CD4-positive, alpha-beta T cell treated with Interleukin-12 subunit alpha and Interleukin-12 subunit beta, for 1 hour (primary cell): ENCODE measurements around the gene TM2D3.

ENCODE experiments used
- DNase-seq: peaks from one replicate; pipeline ENCODE4 v3.0.0-alpha.2; 2020

The TM2D3 gene

GRCh38 chr15:101620671-101621070 lies 31.5 kb downstream of the TM2D3 start:
- no peak for DNase-seq

DNA sequence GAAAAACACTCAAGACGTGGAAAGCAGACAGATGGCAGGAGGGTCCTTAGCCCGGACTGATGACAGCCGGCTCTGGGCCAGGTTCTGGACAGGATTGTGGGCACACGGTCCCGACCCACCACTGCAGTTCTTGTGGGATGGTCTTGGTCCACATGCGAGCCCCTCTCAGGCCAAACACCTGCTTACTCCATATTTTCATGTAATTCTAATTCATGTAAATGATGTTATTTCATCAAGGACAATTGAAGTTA lies 32.6 kb downstream of the TM2D3 start:
- DNase-seq = no peak

DNA sequence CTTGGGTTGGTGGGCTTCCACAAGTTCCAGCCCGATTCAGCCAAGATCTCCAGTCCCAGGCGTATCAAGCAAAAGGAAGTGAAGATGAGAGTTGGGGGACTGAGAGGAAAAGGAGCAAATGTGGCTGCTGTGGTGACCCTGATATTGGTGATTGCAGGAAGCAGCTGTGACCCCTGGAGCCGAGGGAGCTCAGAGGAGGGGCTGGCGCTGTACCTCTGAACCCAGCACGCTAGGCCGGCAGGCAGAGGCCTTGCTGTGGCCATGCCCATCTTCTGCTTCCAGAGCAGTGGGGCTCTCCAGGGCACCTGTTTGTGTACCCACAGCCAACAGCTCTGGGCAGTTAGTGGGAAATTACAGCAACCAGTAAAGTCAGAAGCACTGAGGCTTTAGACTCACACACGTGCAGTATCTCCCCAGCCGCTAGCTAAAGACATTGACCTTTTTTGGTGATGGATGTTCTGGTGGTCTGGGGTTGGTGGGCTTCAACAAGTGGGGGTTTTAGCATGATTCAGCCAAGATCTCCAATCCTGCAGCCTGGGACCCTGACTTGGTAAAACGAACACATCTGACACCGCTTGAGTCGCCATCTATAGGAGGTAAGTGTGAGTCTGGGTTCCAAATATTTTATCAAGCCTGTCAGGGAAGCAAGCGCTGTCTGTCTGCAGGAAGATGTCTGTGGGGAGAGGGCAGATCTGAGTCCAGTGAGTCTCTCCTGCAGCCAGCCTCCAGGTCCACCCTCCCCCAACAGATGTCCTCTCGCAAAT lies 33.1 kb downstream of the TM2D3 start:
- no peak for DNase-seq

DNA sequence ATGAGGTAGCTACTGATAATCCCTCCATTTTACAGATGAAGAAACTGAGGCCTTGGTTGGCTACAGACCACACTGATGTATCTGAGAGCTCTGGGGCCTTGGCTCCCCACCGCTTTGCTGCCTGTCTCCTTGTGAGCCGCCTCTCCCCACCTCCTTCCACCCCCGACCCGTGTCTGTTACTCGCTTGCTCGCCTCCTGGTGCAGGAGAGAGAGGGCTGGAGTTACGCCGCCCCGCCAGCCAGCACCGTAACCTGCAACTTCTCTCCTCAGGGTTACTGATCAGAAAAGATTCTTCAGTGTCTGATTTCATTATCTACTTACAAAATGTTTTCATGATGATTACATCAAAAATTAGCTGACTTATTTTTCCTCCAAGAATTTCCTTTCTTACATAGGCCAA lies 34.1 kb downstream of the TM2D3 start:
- DNase-seq = no peak

DNA sequence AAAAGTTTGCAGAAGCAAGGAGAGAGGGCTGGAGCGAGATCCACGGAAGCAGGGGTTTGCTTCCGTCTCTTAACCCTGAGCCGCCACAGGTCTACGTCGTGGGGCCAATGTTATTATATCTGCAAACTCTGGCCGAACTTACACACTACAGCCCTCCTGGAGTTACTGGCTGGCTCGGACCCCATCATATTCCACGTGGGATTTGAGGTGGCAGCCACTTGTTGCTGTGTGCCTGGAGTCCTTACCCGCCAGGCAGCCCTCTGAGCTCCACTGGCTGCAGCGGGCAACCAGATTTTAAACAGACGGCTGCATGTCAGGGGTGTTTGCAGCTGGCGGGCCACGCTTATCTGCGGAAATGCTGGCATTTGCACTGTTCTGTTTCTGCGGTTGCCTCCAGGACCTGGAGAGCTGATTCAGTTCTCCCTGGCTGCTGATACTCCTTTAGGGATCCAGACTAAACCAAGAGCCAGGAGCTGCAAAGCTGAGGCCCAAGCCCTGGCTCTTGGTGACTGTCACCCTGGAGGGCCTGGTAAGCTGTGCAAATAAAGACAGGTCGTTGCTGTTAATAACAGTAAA lies 34.7 kb downstream of the TM2D3 start:
- no peak for DNase-seq

DNA sequence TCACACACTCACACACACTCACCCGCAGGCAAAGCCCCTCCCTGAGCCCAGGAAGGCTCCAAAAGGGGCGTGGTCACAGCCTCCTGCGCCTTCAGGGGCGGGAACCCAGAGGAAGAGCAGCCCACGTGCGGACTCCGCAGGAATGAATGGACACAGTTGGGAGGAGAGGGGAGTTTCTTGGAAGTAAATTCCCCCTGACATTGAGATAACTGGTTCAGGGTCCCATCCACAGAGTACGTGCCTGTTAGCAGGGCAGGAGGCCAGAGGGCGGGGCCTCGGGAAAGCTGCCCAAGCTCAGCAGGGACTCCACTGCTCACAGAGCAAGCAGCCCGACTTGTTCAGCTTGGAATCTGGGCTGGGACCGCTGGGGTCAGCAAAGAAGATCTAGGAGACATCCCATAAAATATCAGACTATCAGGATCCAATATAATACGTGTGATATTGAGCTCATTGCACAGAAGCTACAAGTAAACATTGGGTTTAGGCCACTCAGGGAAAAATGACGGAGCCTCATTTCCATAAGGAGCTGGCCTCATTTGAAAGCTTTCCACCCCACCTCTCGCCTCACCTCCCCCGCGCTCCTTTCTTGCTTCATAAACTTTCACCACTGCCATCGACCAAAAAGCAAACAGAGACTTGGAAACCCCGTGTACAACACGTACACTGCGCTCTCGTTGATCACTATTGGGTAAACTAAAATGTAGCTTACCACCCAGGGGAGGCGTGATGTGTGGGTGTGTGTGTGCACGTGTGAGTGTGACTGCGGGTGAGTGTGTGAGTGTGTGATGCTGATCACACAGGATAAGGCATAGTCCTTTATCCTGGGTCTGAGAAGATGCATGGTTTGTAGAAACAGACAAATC lies 36.0 kb downstream of the TM2D3 start:
- DNase-seq = no peak

GRCh38 chr15:101615414-101615985 lies 36.7 kb downstream of the TM2D3 start:
- DNase-seq = no peak

GRCh38 chr15:101614761-101615160 lies 37.4 kb downstream of the TM2D3 start:
- no peak for DNase-seq

DNA sequence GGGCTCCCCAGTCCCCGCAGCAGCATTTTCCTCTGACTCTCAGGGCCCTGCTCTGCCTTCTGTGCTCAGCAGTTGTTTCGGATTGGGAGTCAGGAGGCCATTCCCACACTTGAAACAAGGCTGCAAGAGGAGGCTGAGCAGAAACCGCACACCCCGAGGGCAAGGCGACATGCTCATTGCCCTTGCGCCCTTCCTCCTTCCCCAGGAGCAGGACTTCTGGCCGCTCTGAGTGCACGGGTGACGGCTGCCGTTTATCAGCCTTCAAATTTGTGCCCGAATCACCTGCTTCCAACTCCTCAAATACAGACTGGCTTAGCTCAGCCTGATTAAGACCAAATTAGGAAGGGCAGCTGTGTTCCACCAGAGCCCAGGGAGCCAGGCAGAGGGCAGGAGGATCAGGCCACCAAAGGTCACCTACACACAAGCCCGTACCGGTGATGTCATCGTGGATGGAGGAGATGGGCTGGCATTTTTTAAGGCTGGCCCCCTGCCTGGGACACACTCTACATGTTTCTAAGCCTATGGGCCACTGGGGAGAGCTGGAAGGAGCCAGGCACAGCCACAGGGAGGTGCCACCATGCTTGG lies 38.1 kb downstream of the TM2D3 start:
- no peak for DNase-seq

DNA sequence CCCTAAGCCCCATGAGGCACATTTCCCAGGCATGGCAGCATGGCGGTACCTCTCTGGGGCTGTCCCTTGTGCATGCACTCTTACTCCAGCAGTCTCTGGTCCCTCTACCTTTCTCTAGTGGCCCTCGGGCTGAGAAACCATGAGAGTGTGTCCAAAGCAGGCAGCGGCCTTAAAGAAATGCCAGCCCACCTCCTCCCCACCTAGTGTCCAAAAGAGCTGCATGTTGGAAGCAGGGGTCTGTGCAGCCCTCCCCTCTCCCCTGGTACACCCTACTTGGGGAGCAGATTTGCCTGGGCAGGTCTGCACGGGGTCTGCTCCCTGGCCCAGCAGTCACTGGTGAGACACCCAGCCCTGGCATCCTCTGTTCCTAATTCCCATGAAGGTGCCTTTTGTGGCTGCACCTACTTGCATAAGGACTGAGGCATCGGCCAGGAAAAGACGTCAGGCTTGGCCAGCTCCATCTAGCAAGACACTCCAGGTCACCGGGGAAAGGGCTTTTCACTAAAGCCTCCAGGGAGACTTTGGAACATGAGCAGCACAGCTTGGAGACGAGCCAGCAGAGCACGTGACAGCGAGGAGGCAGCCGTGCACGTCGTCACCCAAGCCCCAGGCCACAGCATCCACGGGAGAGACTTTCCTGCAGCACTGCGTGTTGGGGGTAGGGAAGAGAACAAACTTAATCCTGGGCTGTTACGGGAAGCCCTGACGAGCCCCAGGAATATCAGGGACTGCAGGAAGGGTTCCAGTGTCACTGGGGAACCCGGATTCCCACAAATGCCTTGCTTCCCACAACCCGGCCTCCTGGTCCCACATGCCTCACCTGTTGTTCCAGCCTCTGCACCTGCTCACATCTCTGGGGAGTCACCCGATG lies 38.8 kb downstream of the TM2D3 start:
- no peak for DNase-seq

- DNase-seq = no peak
Observed at GRCh38 chr15:101612676-101613075, 39.5 kb downstream of the TM2D3 start.

DNA sequence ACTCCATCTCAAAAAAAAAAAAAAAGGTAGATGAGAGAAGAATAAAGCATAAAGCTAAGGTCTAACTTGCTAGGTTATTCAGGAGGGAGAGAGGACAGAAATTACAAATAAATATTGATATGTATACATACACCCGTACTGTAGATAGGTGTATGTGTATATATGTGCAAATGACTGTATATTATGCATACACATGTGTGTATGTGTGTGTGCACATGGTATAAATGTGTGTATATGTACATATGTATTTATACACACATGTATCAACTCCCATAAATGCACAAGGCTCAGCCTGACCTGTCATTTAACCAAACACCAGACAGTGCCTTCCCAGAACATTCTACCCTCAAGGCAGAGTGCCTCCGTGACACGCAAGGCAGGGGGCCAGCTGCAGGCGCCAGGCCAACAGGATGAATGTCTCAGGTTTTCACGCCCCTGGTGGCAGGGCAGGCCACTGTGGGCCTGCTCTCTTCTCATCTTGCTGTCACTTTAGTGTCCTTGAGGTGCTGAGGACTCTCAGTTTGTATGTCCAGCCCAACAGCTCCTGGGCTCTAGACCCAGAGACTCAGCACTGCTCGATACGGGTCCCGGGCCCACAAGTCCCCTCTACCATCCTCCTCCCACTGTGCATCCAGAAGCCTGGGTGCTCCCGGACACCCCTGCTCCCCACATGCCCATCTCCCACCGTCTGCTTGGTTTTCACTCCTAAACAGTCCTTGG lies 40.4 kb downstream of the TM2D3 start:
- no peak for DNase-seq

GRCh38 chr15:101611007-101611406 lies 41.2 kb downstream of the TM2D3 start:
- DNase-seq = no peak

GRCh38 chr15:101610611-101611000 lies 41.6 kb downstream of the TM2D3 start:
- DNase-seq = no peak

DNA sequence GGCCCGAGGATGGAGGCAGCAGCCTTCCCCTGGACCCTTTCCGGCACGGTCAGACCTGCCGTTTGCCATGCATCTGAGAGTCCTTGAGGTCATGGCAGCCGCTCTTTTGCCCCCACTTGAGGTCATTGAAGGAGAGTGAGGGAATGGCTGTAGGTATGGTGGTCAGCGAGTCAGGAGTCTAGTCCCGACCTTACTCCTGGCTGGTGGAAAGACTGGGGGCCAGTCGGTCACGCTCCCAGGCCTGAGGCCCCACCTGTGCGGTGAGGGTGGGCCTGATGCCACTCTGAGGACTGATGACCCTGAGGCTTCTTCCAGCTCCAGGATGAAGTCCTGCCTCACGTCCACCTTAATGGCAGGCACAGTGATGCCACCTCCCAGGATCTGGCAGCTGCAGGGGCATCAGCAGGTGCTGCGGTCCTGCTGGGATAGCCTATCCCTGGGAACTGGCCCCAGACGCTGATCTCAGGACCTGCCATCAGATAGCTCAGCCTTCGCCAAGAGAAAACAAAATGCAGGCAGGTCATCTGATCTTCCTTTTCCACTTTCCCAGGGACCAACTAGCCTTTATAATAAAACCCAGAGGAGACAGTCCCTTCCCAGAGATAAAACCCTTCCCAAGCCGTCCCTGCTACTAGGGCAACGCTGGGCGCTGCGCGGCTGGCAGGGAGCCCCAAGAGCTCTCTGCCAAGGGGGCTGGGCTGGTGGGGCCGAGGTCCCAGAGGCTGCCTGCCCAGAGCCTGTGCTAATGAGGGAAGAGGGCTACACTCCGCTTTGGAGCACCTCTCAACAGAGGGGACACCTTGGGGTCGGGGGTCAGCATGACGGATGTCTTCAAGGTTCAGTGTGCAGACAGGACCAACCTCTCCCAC lies 42.2 kb downstream of the TM2D3 start:
- DNase-seq = no peak

GRCh38 chr15:101608201-101608600 lies 44.0 kb downstream of the TM2D3 start:
- DNase-seq = no peak

- DNase-seq = no peak
Observed at GRCh38 chr15:101607108-101607507, 45.1 kb downstream of the TM2D3 start.

DNA sequence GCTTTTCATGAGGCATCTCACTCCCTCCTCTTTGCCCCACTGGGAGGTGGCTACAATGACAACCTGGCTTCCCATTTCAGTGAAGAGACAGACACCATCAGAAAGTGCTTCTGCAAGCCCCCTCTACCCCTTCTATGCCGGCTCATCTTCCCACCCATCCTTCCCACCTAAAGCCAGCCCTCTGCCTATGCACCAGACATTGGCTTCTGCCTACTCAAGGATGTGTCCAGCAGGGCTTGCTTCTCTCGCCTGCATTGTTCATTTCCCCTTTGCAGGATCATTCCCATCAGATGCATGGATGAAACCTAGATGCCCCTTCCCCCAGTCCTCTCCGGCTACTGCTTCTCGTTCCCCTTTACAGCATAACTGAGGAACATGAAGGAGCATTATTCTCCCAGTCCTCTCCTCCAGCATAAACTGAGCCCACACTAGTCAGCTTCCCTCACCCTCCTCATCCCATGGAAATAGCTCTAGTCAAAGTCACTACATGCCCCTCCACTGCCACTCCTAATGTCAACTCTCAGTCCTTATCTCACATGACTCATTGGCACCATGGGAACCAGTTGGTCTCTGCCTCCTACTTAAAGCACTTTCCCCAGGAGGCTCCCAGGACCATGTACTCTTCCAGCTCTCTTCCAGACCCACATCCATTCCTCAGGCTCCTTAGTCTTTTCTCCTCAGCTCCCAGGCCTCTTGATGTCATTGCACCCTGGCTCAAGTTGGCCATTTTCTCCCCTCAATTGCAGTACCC lies 47.9 kb downstream of the TM2D3 start:
- DNase-seq = no peak

- no peak for DNase-seq
Observed at GRCh38 chr15:101602801-101603200, 49.4 kb downstream of the TM2D3 start.

- no peak for DNase-seq
Observed at GRCh38 chr15:101600035-101600434, 52.1 kb downstream of the TM2D3 start.
